Fibroblast of lung (primary cell): ENCODE results near the gene PPP1R1B. TPM values are rescaled to one million over a fixed set of nuclear protein-coding genes. Genes with fewer than 3 reads are reported as not detected.

ENCODE experiments used
- polyA plus RNA-seq, 2 donors: library from polyadenylated mRNA; depleted of rRNA in 1 of 2; stranded (reverse) in 1 of 2; unstranded in 1 of 2; fragments of >200 nt; gene quantifications; 2 replicates each; pipeline ENCODE4 v1.2.1, GENCODE V29; 2011 to 2012; ENCODE audit warnings: missing spikeins in 1 of 2
- total RNA-seq: library from RNA; depleted of rRNA; stranded (reverse); fragments of >200 nt; gene quantifications from 2 replicates; pipeline ENCODE4 v1.2.1, GENCODE V29; 2014

PPP1R1B gene
- total and polyA plus RNA-seq, 2 donors (not counting 1 experiment from before 2014, with no cell fraction given): under 0.01 to 0.05 TPM

Other genes starting within 250 kb of the PPP1R1B start
- 11.3 and 14.5 TPM in 2 replicates for gene FBXL20, start 225.3 kb upstream of the PPP1R1B start, total RNA-seq
- gene FBXL20, start 225.3 kb upstream of the PPP1R1B start, polyA plus RNA-seq: 4.2 and 7.6 TPM in 2 replicates
- 20.5 and 28.4 TPM in 2 replicates for gene MED1, start 175.7 kb upstream of the PPP1R1B start, total RNA-seq
- 32.3 and 36.5 TPM in 2 replicates for gene MED1, start 175.7 kb upstream of the PPP1R1B start, polyA plus RNA-seq
- gene CDK12, start 165.5 kb upstream of the PPP1R1B start, total RNA-seq: 19.3 and 24.9 TPM in 2 replicates
- 19.4 and 22.2 TPM in 2 replicates for gene CDK12, start 165.5 kb upstream of the PPP1R1B start, polyA plus RNA-seq
- not detected in 2 replicates for gene NEUROD2, start 19.0 kb upstream of the PPP1R1B start, total RNA-seq
- gene NEUROD2, start 19.0 kb upstream of the PPP1R1B start, polyA plus RNA-seq: not detected in 2 replicates
- 28.0 and 31.7 TPM in 2 replicates for gene STARD3, start 10.2 kb downstream of the PPP1R1B start, total RNA-seq
- gene STARD3, start 10.2 kb downstream of the PPP1R1B start, polyA plus RNA-seq: 30.4 and 43.1 TPM in 2 replicates
- 0.17 and 0.26 TPM in 2 replicates for gene TCAP, start 38.4 kb downstream of the PPP1R1B start, total RNA-seq
- 0.05 TPM in 1 of 2 replicates, not detected in the other for gene TCAP, start 38.4 kb downstream of the PPP1R1B start, polyA plus RNA-seq
- not detected in 2 replicates for gene PNMT, start 41.5 kb downstream of the PPP1R1B start, total RNA-seq
- not detected in 2 replicates for gene PNMT, start 41.5 kb downstream of the PPP1R1B start, polyA plus RNA-seq
- gene PGAP3, start 61.1 kb downstream of the PPP1R1B start, total RNA-seq: 8.8 and 10.8 TPM in 2 replicates
- gene PGAP3, start 61.1 kb downstream of the PPP1R1B start, polyA plus RNA-seq: 5.9 and 7.9 TPM in 2 replicates
- 24.7 and 33.9 TPM in 2 replicates for gene ERBB2, start 73.1 kb downstream of the PPP1R1B start, total RNA-seq
- 24.7 and 25.0 TPM in 2 replicates for gene ERBB2, start 73.1 kb downstream of the PPP1R1B start, polyA plus RNA-seq
- gene MIEN1, start 103.6 kb downstream of the PPP1R1B start, total RNA-seq: 18.2 and 25.6 TPM in 2 replicates
- gene MIEN1, start 103.6 kb downstream of the PPP1R1B start, polyA plus RNA-seq: 58.0 and 66.2 TPM in 2 replicates
- gene GRB7, start 111.0 kb downstream of the PPP1R1B start, total RNA-seq: under 0.01 and 0.77 TPM in 2 replicates
- 0.07 TPM in 2 replicates for gene GRB7, start 111.0 kb downstream of the PPP1R1B start, polyA plus RNA-seq
- not detected in 2 replicates for gene IKZF3, start 237.4 kb downstream of the PPP1R1B start, total RNA-seq
- gene IKZF3, start 237.4 kb downstream of the PPP1R1B start, polyA plus RNA-seq: 0.03 TPM in 1 of 2 replicates, not detected in the other
- not detected in 2 replicates for gene ZPBP2, start 241.2 kb downstream of the PPP1R1B start, total RNA-seq
- not detected in 2 replicates for gene ZPBP2, start 241.2 kb downstream of the PPP1R1B start, polyA plus RNA-seq